ENCODE results near the gene TFEB.

Gene TFEB

GRCh38 chr6:41687501-41688175 is 47.8 kb downstream of the TFEB start:
- DNase-seq = no peak

GRCh38 chr6:41685641-41686380 is 49.6 kb downstream of the TFEB start:
- DNase-seq = no peak

- no peak for DNase-seq
Observed at GRCh38 chr6:41684311-41685180, 50.9 kb downstream of the TFEB start.

- DNase-seq = peak; percentile 70
Observed at GRCh38 chr6:41683523-41684310, 51.7 kb downstream of the TFEB start.

- no peak for DNase-seq
Observed at GRCh38 chr6:41683273-41683522, 52.2 kb downstream of the TFEB start.

- no peak for DNase-seq
Observed at GRCh38 chr6:41682497-41683272, 52.7 kb downstream of the TFEB start.

- DNase-seq = peak; percentile 63
Observed at GRCh38 chr6:41682056-41682477, 53.3 kb downstream of the TFEB start.

GRCh38 chr6:41680182-41680965 is 55.0 kb downstream of the TFEB start:
- no peak for DNase-seq

GRCh38 chr6:41679696-41680095 is 55.7 kb downstream of the TFEB start:
- no peak for DNase-seq

- no peak for DNase-seq
Observed at GRCh38 chr6:41678511-41679084, 56.8 kb downstream of the TFEB start.

GRCh38 chr6:41677124-41677921 is 58.1 kb downstream of the TFEB start:
- DNase-seq = no peak

- no peak for DNase-seq
Observed at GRCh38 chr6:41676431-41676830, 59.0 kb downstream of the TFEB start.

- DNase-seq = no peak
Observed at GRCh38 chr6:41675992-41676391, 59.4 kb downstream of the TFEB start.

GRCh38 chr6:41675176-41675775 is 60.1 kb downstream of the TFEB start:
- DNase-seq = no peak

- no peak for DNase-seq
Observed at GRCh38 chr6:41674231-41675000, 61.0 kb downstream of the TFEB start.

GRCh38 chr6:41673704-41674000 is 61.8 kb downstream of the TFEB start:
- DNase-seq = no peak

GRCh38 chr6:41672816-41673703 is 62.3 kb downstream of the TFEB start:
- no peak for DNase-seq

- no peak for DNase-seq
Observed at GRCh38 chr6:41672016-41672415, 63.4 kb downstream of the TFEB start.

All from stimulated activated naive CD4-positive, alpha-beta T cell treated with Interleukin-2 at 50 U/mL for 16 hours (primary cell).